ENCODE data around the gene FAT1.
A peak's percentile ranks its signal among the peaks of the same experiment; 100 is the strongest.

FAT1 gene

GRCh38 chr4:186712690-186713089 lies 11.0 kb downstream of the FAT1 start:
- Histone ChIP-seq H3K27me3 (ENCODE audit: control insufficient read depth in 5 of 5, insufficient read depth in 4 of 5, low read length in 5 of 5) (no peaks in the 10 kb centered on the region), H3K27ac (ENCODE audit: low read depth, low read length) (no peak overlapping the region), H3K9me3 (ENCODE audit: control insufficient read depth in 5 of 5, low read length in 5 of 5) (no peaks in the 10 kb centered on the region), H3K36me3 (ENCODE audit: control insufficient read depth in 5 of 5, insufficient read depth in 5 of 5, low read length in 5 of 5) (peaks cover 0 to 19% (median 16%) of the 10 kb centered on the region in 5 donors), H3K4me1 (ENCODE audit: control insufficient read depth in 5 of 5, insufficient read depth in 5 of 5, low read length in 5 of 5) (peaks cover 0 to 3% (median 0%) of the 10 kb centered on the region in 5 donors), H3K9ac (ENCODE audit: low read length in 5 of 5) (no peak overlapping the region), H3K4me3 (ENCODE audit: low read depth in 1 of 5, low read length in 5 of 5) (no peak overlapping the region)

GRCh38 chr4:186710521-186711119 lies 13.0 kb downstream of the FAT1 start:
- Histone ChIP-seq H3K27ac (ENCODE audit: low read depth, low read length) (peak overlapping the region; percentile 17), H3K27me3 (ENCODE audit: control insufficient read depth in 5 of 5, insufficient read depth in 4 of 5, low read length in 5 of 5) (no peaks in the 10 kb centered on the region), H3K4me3 (ENCODE audit: low read depth in 1 of 5, low read length in 5 of 5) (no peak overlapping the region), H3K4me1 (ENCODE audit: control insufficient read depth in 5 of 5, insufficient read depth in 5 of 5, low read length in 5 of 5) (peaks cover 0 to 3% (median 2%) of the 10 kb centered on the region in 5 donors), H3K9ac (ENCODE audit: low read length in 5 of 5) (no peak overlapping the region), H3K9me3 (ENCODE audit: control insufficient read depth in 5 of 5, low read length in 5 of 5) (no peaks in the 10 kb centered on the region), H3K36me3 (ENCODE audit: control insufficient read depth in 5 of 5, insufficient read depth in 5 of 5, low read length in 5 of 5) (peaks cover 0 to 34% (median 28%) of the 10 kb centered on the region in 5 donors)

DNA sequence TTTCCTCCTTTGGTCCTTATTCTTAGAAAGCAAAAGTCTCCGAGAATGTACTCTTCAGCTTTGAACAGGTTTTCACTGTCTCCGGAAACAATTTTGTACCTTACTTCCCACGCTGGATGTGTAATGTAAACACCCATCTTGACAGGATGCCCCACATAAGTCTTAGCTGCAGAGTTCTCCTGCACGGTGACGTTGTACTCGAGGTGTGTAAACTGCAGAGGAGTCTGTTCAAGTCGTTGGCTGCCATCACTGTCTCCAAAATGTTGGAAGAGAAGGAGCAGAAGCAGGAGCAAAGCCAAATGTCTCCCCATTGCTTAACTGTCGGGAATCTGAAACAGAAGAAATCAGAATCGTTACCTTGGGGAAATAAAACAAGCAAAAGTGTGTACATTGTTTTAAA lies 14.1 kb downstream of the FAT1 start:
- H3K4me3 ChIP-seq (ENCODE audit: low read depth in 1 of 5, low read length in 5 of 5) = no peak overlapping the region

DNA sequence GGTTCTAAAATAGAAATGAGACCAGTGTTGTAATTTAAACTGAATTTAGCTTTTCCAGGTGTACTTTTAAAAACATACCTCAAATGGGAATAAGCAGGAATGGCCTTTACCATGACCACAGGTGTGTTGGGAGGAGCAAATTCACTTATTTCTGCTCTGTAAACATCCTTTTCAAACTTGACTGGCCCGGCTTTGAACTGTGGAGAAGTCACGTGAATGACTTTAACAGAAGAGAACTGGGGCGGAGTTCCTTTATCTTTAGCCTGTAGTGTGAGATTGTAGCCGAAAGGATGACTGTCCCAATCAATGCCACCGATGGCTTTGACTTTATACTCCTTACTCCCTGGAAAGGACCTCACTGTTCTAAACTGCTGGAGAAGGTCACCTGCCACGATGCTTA lies 15.1 kb downstream of the FAT1 start:
- H3K4me3 ChIP-seq (ENCODE audit: low read depth in 1 of 5, low read length in 5 of 5) = no peak overlapping the region
- H3K9me3 ChIP-seq (ENCODE audit: control insufficient read depth in 5 of 5, low read length in 5 of 5) = no peaks in the 10 kb centered on the region
- peaks cover 0 to 11% (median 6%) of the 10 kb centered on the region in 5 donors for H3K4me1 ChIP-seq (ENCODE audit: control insufficient read depth in 5 of 5, insufficient read depth in 5 of 5, low read length in 5 of 5)
- H3K27ac ChIP-seq (ENCODE audit: low read depth, low read length) = no peak overlapping the region
- no peaks in the 10 kb centered on the region for H3K27me3 ChIP-seq (ENCODE audit: control insufficient read depth in 5 of 5, insufficient read depth in 4 of 5, low read length in 5 of 5)
- peaks cover 0 to 36% (median 31%) of the 10 kb centered on the region in 5 donors for H3K36me3 ChIP-seq (ENCODE audit: control insufficient read depth in 5 of 5, insufficient read depth in 5 of 5, low read length in 5 of 5)
- no peak overlapping the region for H3K9ac ChIP-seq (ENCODE audit: low read length in 5 of 5)

More for the DNA sequence above, 14.1 kb downstream of the FAT1 start:
- Histone ChIP-seq H3K27me3 (ENCODE audit: control insufficient read depth in 5 of 5, insufficient read depth in 4 of 5, low read length in 5 of 5) (no peaks in the 10 kb centered on the region), H3K9ac (ENCODE audit: low read length in 5 of 5) (no peak overlapping the region), H3K9me3 (ENCODE audit: control insufficient read depth in 5 of 5, low read length in 5 of 5) (no peaks in the 10 kb centered on the region), H3K27ac (ENCODE audit: low read depth, low read length) (no peak overlapping the region), H3K36me3 (ENCODE audit: control insufficient read depth in 5 of 5, insufficient read depth in 5 of 5, low read length in 5 of 5) (peaks cover 0 to 36% (median 31%) of the 10 kb centered on the region in 5 donors), H3K4me1 (ENCODE audit: control insufficient read depth in 5 of 5, insufficient read depth in 5 of 5, low read length in 5 of 5) (peaks cover 0 to 4% (median 2%) of the 10 kb centered on the region in 5 donors)

- no peak overlapping the region for H3K4me3 ChIP-seq (ENCODE audit: low read depth in 1 of 5, low read length in 5 of 5)
- H3K4me1 ChIP-seq (ENCODE audit: control insufficient read depth in 5 of 5, insufficient read depth in 5 of 5, low read length in 5 of 5) = peaks cover 0 to 13% (median 10%) of the 10 kb centered on the region in 5 donors
- no peak overlapping the region for H3K9ac ChIP-seq (ENCODE audit: low read length in 5 of 5)
- H3K27me3 ChIP-seq (ENCODE audit: control insufficient read depth in 5 of 5, insufficient read depth in 4 of 5, low read length in 5 of 5) = no peaks in the 10 kb centered on the region
- H3K36me3 ChIP-seq (ENCODE audit: control insufficient read depth in 5 of 5, insufficient read depth in 5 of 5, low read length in 5 of 5) = peaks cover 0 to 36% (median 31%) of the 10 kb centered on the region in 5 donors
- H3K27ac ChIP-seq (ENCODE audit: low read depth, low read length) = no peak overlapping the region
- no peaks in the 10 kb centered on the region for H3K9me3 ChIP-seq (ENCODE audit: control insufficient read depth in 5 of 5, low read length in 5 of 5)
Measured at GRCh38 chr4:186707996-186708395, 15.7 kb downstream of the FAT1 start.

GRCh38 chr4:186707574-186707973 lies 16.1 kb downstream of the FAT1 start:
- H3K4me3 ChIP-seq (ENCODE audit: low read depth in 1 of 5, low read length in 5 of 5) = no peak overlapping the region
- no peaks in the 10 kb centered on the region for H3K9me3 ChIP-seq (ENCODE audit: control insufficient read depth in 5 of 5, low read length in 5 of 5)
- no peaks in the 10 kb centered on the region for H3K27me3 ChIP-seq (ENCODE audit: control insufficient read depth in 5 of 5, insufficient read depth in 4 of 5, low read length in 5 of 5)
- H3K36me3 ChIP-seq (ENCODE audit: control insufficient read depth in 5 of 5, insufficient read depth in 5 of 5, low read length in 5 of 5) = peaks cover 0 to 36% (median 31%) of the 10 kb centered on the region in 5 donors
- H3K4me1 ChIP-seq (ENCODE audit: control insufficient read depth in 5 of 5, insufficient read depth in 5 of 5, low read length in 5 of 5) = peaks cover 0 to 15% (median 10%) of the 10 kb centered on the region in 5 donors
- H3K27ac ChIP-seq (ENCODE audit: low read depth, low read length) = no peak overlapping the region
- no peak overlapping the region for H3K9ac ChIP-seq (ENCODE audit: low read length in 5 of 5)

DNA sequence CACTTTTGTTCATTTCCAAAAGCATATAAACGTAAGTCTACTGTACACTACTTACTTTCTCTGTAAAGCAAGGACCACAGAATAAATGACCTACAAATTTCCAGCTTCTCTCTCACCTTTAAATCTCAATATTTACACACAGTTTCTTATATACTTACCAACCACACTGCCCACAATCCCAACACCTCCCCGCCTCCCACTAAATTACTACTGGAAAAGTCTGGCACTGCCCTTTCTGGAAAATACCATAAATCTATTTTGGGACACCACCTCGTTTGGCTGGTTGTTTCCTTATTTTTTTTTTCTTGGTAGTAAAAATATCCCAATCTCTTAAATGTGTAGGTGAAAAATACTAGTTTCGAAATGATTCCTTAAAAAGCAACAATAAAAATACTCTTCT lies 19.6 kb downstream of the FAT1 start:
- no peak overlapping the region for H3K9ac ChIP-seq (ENCODE audit: low read length in 5 of 5)
- no peaks in the 10 kb centered on the region for H3K9me3 ChIP-seq (ENCODE audit: control insufficient read depth in 5 of 5, low read length in 5 of 5)
- H3K4me3 ChIP-seq (ENCODE audit: low read depth in 1 of 5, low read length in 5 of 5) = no peak overlapping the region
- H3K27me3 ChIP-seq (ENCODE audit: control insufficient read depth in 5 of 5, insufficient read depth in 4 of 5, low read length in 5 of 5) = no peaks in the 10 kb centered on the region
- H3K36me3 ChIP-seq (ENCODE audit: control insufficient read depth in 5 of 5, insufficient read depth in 5 of 5, low read length in 5 of 5) = peaks cover 0 to 30% (median 29%) of the 10 kb centered on the region in 5 donors
- H3K27ac ChIP-seq (ENCODE audit: low read depth, low read length) = peak overlapping the region; percentile 38
- H3K4me1 ChIP-seq (ENCODE audit: control insufficient read depth in 5 of 5, insufficient read depth in 5 of 5, low read length in 5 of 5) = peaks cover 9 to 35% (median 32%) of the 10 kb centered on the region in 5 donors

GRCh38 chr4:186703510-186703909 lies 20.1 kb downstream of the FAT1 start:
- Histone ChIP-seq H3K36me3 (ENCODE audit: control insufficient read depth in 5 of 5, insufficient read depth in 5 of 5, low read length in 5 of 5) (peaks cover 0 to 25% (median 23%) of the 10 kb centered on the region in 5 donors), H3K27ac (ENCODE audit: low read depth, low read length) (no peak overlapping the region), H3K27me3 (ENCODE audit: control insufficient read depth in 5 of 5, insufficient read depth in 4 of 5, low read length in 5 of 5) (no peaks in the 10 kb centered on the region), H3K9me3 (ENCODE audit: control insufficient read depth in 5 of 5, low read length in 5 of 5) (no peaks in the 10 kb centered on the region), H3K4me1 (ENCODE audit: control insufficient read depth in 5 of 5, insufficient read depth in 5 of 5, low read length in 5 of 5) (peaks cover 9 to 35% (median 32%) of the 10 kb centered on the region in 5 donors), H3K9ac (ENCODE audit: low read length in 5 of 5) (no peak overlapping the region), H3K4me3 (ENCODE audit: low read depth in 1 of 5, low read length in 5 of 5) (no peak overlapping the region)

DNA sequence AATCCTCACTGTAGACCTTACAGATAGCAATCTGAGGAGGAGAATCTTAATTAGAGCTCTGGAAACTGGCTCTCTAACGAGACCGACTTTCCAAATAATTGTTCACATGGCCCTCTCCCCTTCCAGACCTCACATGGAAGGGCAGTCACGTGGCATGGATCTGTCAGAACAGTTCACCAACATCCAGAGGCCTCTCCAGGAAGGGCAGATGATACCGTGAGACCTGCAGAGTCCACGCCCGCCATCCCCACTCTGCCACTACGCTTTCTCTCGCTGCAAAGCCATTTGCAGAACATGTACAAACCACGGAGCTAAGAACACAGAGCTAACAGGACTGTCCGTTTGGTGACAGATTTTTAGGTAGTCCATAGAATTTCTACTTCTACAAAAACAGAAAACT lies 20.7 kb downstream of the FAT1 start:
- Histone ChIP-seq H3K9ac (ENCODE audit: low read length in 5 of 5) (no peak overlapping the region), H3K4me1 (ENCODE audit: control insufficient read depth in 5 of 5, insufficient read depth in 5 of 5, low read length in 5 of 5) (peaks cover 9 to 35% (median 32%) of the 10 kb centered on the region in 5 donors), H3K9me3 (ENCODE audit: control insufficient read depth in 5 of 5, low read length in 5 of 5) (no peaks in the 10 kb centered on the region), H3K4me3 (ENCODE audit: low read depth in 1 of 5, low read length in 5 of 5) (no peak overlapping the region), H3K36me3 (ENCODE audit: control insufficient read depth in 5 of 5, insufficient read depth in 5 of 5, low read length in 5 of 5) (peaks cover 0 to 21% (median 18%) of the 10 kb centered on the region in 5 donors), H3K27ac (ENCODE audit: low read depth, low read length) (no peak overlapping the region), H3K27me3 (ENCODE audit: control insufficient read depth in 5 of 5, insufficient read depth in 4 of 5, low read length in 5 of 5) (no peaks in the 10 kb centered on the region)

DNA sequence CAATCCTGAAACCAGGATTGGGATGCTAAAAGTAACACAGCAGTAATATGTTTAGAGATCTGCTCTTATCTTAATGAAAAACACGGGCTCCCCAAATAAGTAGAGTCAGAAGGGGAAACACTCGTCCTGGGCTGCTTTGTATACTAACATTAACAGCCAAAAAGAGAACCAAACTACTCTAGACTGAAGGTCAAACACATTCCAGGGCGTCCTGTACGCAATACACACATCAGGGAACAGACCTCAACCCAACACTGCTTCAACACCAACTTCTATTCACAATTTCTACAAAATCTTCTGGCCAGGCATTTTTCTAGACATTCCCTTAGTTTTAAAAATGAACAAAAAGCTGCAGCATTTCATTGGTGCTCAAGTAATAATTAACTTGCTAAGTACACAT lies 21.4 kb downstream of the FAT1 start:
- peaks cover 0 to 17% (median 12%) of the 10 kb centered on the region in 5 donors for H3K36me3 ChIP-seq (ENCODE audit: control insufficient read depth in 5 of 5, insufficient read depth in 5 of 5, low read length in 5 of 5)
- H3K9ac ChIP-seq (ENCODE audit: low read length in 5 of 5) = peak overlapping the region in 1 of 5 donors; percentile 40
- H3K27me3 ChIP-seq (ENCODE audit: control insufficient read depth in 5 of 5, insufficient read depth in 4 of 5, low read length in 5 of 5) = no peaks in the 10 kb centered on the region
- no peaks in the 10 kb centered on the region for H3K9me3 ChIP-seq (ENCODE audit: control insufficient read depth in 5 of 5, low read length in 5 of 5)
- H3K4me3 ChIP-seq (ENCODE audit: low read depth in 1 of 5, low read length in 5 of 5) = no peak overlapping the region
- H3K4me1 ChIP-seq (ENCODE audit: control insufficient read depth in 5 of 5, insufficient read depth in 5 of 5, low read length in 5 of 5) = peaks cover 9 to 35% (median 32%) of the 10 kb centered on the region in 5 donors
- peak overlapping the region; percentile 86 for H3K27ac ChIP-seq (ENCODE audit: low read depth, low read length)
